ENCODE data around the gene FGR.

Gene FGR

GRCh38 chr1:27665016-27665651 lies 30.1 kb upstream of the FGR start:
- TF ChIP-seq CTCF (IDR thresholded peaks at IDR 0.05; ENCODE audit: low read depth, low read length, missing control alignments), result no peak
- H3K4me3 ChIP-seq (replicated peaks; ENCODE audit: low read depth, low read length), result no peak overlapping the region
- no peak for DNase-seq (ENCODE audit: extremely low read depth, low read depth)

- no peak for TF ChIP-seq CTCF (IDR thresholded peaks at IDR 0.05; ENCODE audit: low read depth, low read length, missing control alignments)
- no peak overlapping the region for H3K4me3 ChIP-seq (replicated peaks; ENCODE audit: low read depth, low read length)
- no peak for DNase-seq (ENCODE audit: extremely low read depth, low read depth)
Observed at GRCh38 chr1:27664291-27664690, 29.3 kb upstream of the FGR start.

GRCh38 chr1:27662707-27663393 lies 27.9 kb upstream of the FGR start:
- H3K4me3 ChIP-seq (replicated peaks; ENCODE audit: low read depth, low read length), result no peak overlapping the region
- TF ChIP-seq CTCF (IDR thresholded peaks at IDR 0.05; ENCODE audit: low read depth, low read length, missing control alignments), result peak; percentile 87
- peak; percentile 76 for DNase-seq (ENCODE audit: extremely low read depth, low read depth)

GRCh38 chr1:27662261-27662660 lies 27.3 kb upstream of the FGR start:
- no peak for TF ChIP-seq CTCF (IDR thresholded peaks at IDR 0.05; ENCODE audit: low read depth, low read length, missing control alignments)
- H3K4me3 ChIP-seq (replicated peaks; ENCODE audit: low read depth, low read length), result no peak overlapping the region
- DNase-seq (ENCODE audit: extremely low read depth, low read depth), result no peak

- no peak overlapping the region for H3K4me3 ChIP-seq (replicated peaks; ENCODE audit: low read depth, low read length)
- TF ChIP-seq CTCF (IDR thresholded peaks at IDR 0.05; ENCODE audit: low read depth, low read length, missing control alignments), result no peak
- DNase-seq (ENCODE audit: extremely low read depth, low read depth), result no peak
Observed at GRCh38 chr1:27661412-27662075, 26.6 kb upstream of the FGR start.

GRCh38 chr1:27660300-27660835 lies 25.4 kb upstream of the FGR start:
- no peak for DNase-seq (ENCODE audit: extremely low read depth, low read depth)
- peak overlapping the region; percentile 33 for H3K4me3 ChIP-seq (replicated peaks; ENCODE audit: low read depth, low read length)
- TF ChIP-seq CTCF (IDR thresholded peaks at IDR 0.05; ENCODE audit: low read depth, low read length, missing control alignments), result no peak
